HG03378 (cell line): ENCODE measurements around the gene NANOS3.

Experiments used
- ATAC-seq: cut with Tn5 transposase; IDR thresholded peaks from one replicate; pipeline ENCODE4 v1.9.1; 2021; ENCODE audit warnings: mild to moderate bottlenecking, moderate library complexity; ENCODE audit not compliant: unreplicated experiment

The NANOS3 gene

GRCh38 chr19:13864667-13865570, 12.0 kb upstream of the NANOS3 start:
- no peak for ATAC-seq

GRCh38 chr19:13865571-13866462, 11.1 kb upstream of the NANOS3 start:
- ATAC-seq: no peak

- ATAC-seq: no peak
Measured at GRCh38 chr19:13866463-13867046, 10.4 kb upstream of the NANOS3 start.

- no peak for ATAC-seq
Measured at GRCh38 chr19:13868663-13869062, 8.3 kb upstream of the NANOS3 start.

GRCh38 chr19:13869281-13869680, 7.7 kb upstream of the NANOS3 start:
- ATAC-seq: no peak

GRCh38 chr19:13870873-13871272, 6.1 kb upstream of the NANOS3 start:
- ATAC-seq: no peak

GRCh38 chr19:13872339-13872694, 4.6 kb upstream of the NANOS3 start:
- ATAC-seq: no peak

- ATAC-seq: no peak
Measured at GRCh38 chr19:13872695-13873389, 4.1 kb upstream of the NANOS3 start.

- no peak for ATAC-seq
Measured at GRCh38 chr19:13873834-13874515, 3.0 kb upstream of the NANOS3 start.

- ATAC-seq: no peak
Measured at GRCh38 chr19:13875824-13876223, 1.1 kb upstream of the NANOS3 start.

- ATAC-seq: no peak
Measured at GRCh38 chr19:13877303-13877702, 369 bp downstream of the NANOS3 start.

- peak; percentile 71 for ATAC-seq
Measured at GRCh38 chr19:13880059-13881043, 3.4 kb downstream of the NANOS3 start.

GRCh38 chr19:13881251-13881691, 4.3 kb downstream of the NANOS3 start:
- ATAC-seq: no peak

GRCh38 chr19:13881692-13882418, 4.9 kb downstream of the NANOS3 start:
- ATAC-seq: no peak

GRCh38 chr19:13882419-13882795, 5.5 kb downstream of the NANOS3 start:
- ATAC-seq: no peak

GRCh38 chr19:13882836-13883235, 5.9 kb downstream of the NANOS3 start:
- ATAC-seq: no peak

- no peak for ATAC-seq
Measured at GRCh38 chr19:13883516-13884064, 6.7 kb downstream of the NANOS3 start.
